MCF 10A (cell line): ENCODE results near the gene IGFL2. TPM values are rescaled to one million over a fixed set of nuclear protein-coding genes. Genes with fewer than 3 reads are reported as not detected.

Experiments
- BruUV-seq: library from RNA; stranded (reverse); fragments of 400-500 nt; replicated peaks from 2 replicates; lab custom pipeline; 2021; lab: Mats Ljungman, UMichigan
- CTCF ChIA-PET: fragments of 300-600 bp; sonication (Branson Sonifier 250); formaldehyde crosslinking; extraction: SDS; loops from one replicate; lab custom pipeline; 2021; ENCODE audit warnings: antibody characterized with exemption, inconsistent platforms; lab: Yijun Ruan, JAX
- POLR2A ChIA-PET: fragments of 300-600, 350-650 bp; sonication (Branson Sonifier 250); formaldehyde crosslinking; extraction: SDS; loops from one replicate; lab custom pipeline; 2020; ENCODE audit warnings: antibody characterized with exemption, inconsistent platforms; lab: Yijun Ruan, JAX
- DNase-seq: peaks from one replicate; pipeline ENCODE4 v3.0.0-alpha.2; 2018; ENCODE audit not compliant: unreplicated experiment
- H3K27ac Mint-ChIP-seq: one replicate; pipeline ENCODE4 v1.8.0; 2022; ENCODE audit warnings: mild to moderate bottlenecking, low read depth, mixed read lengths; ENCODE audit not compliant: unreplicated experiment
- H3K27me3 Mint-ChIP-seq: one replicate; pipeline ENCODE4 v1.8.0; 2022; ENCODE audit warnings: mixed read lengths; ENCODE audit not compliant: insufficient read depth, unreplicated experiment
- H3K36me3 Mint-ChIP-seq: one replicate; pipeline ENCODE4 v1.8.0; 2022; ENCODE audit warnings: mild to moderate bottlenecking, moderate library complexity, mixed read lengths; ENCODE audit not compliant: insufficient read depth, unreplicated experiment
- H3K4me1 Mint-ChIP-seq: one replicate; pipeline ENCODE4 v1.8.0; 2022; ENCODE audit warnings: mixed read lengths; ENCODE audit not compliant: insufficient read depth, unreplicated experiment
- H3K4me3 Mint-ChIP-seq: one replicate; pipeline ENCODE4 v1.8.0; 2022; ENCODE audit warnings: mild to moderate bottlenecking, moderate library complexity, mixed read lengths; ENCODE audit not compliant: unreplicated experiment
- H3K9me3 Mint-ChIP-seq: one replicate; pipeline ENCODE4 v1.8.0; 2022; ENCODE audit warnings: mixed read lengths; ENCODE audit not compliant: unreplicated experiment
- intact Hi-C: fragments of 100-400 bp; cut with micrococcal nuclease; formaldehyde crosslinking; loops from 2 replicates; pipeline ENCODE4 v1.14.1; 2022
- total RNA-seq: library from RNA; stranded (reverse); gene quantifications from 2 replicates; pipeline ENCODE4 v1.2.3, GENCODE V29; 2022
- TF ChIP-seq, protein P1 (sequence below): fragments of 200-600 bp; IDR thresholded peaks from one replicate; pipeline ENCODE4 v1.8.0; 2022; ENCODE audit warnings: antibody characterized with exemption, mild to moderate bottlenecking; ENCODE audit not compliant: unreplicated experiment

The IGFL2 gene
- total RNA-seq, 1 experiment from 2014 or later: 1.3 TPM

DNA sequence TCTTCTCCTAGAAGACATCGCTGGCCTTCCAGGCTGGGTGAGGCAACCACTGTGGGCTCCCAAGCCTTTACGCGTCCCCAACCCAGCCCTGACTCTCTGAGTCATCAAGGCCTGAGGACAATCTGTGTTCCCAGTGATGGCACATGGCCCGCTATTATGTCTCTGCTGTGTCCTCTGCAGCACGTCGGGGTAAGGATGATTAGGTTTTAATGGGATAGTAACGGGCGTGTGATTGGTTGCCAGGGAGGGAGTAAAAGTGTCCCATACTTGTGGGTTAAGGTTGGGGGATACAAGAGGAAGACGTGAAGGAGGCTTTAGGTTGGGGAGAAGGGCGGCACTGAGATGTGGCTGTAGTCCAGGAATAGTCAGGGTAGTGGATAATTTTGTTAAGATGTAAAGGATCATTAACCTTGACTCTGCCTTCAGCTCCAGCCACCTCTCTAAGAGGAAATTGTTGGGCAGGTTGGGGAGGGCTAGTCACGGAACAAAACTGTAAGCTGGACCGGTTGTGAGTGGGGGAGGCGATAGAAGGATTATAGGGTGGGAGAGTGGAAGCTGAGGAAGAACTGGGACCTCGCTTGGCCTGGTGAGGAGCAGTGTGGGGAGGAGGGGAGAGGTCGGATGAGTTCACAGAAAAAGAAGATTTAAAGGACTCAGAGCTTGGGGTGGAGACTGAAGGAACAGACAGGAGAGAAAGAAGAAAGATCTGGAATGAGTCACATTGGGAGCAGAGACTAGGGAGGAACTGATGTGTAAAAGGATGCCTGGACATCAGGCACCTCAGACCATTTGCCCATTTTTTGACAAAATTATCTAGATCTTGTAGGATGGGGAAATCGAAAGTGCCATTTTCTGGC is 53.6 kb downstream of the IGFL2 start:
- TF ChIP-seq, protein P1, sequence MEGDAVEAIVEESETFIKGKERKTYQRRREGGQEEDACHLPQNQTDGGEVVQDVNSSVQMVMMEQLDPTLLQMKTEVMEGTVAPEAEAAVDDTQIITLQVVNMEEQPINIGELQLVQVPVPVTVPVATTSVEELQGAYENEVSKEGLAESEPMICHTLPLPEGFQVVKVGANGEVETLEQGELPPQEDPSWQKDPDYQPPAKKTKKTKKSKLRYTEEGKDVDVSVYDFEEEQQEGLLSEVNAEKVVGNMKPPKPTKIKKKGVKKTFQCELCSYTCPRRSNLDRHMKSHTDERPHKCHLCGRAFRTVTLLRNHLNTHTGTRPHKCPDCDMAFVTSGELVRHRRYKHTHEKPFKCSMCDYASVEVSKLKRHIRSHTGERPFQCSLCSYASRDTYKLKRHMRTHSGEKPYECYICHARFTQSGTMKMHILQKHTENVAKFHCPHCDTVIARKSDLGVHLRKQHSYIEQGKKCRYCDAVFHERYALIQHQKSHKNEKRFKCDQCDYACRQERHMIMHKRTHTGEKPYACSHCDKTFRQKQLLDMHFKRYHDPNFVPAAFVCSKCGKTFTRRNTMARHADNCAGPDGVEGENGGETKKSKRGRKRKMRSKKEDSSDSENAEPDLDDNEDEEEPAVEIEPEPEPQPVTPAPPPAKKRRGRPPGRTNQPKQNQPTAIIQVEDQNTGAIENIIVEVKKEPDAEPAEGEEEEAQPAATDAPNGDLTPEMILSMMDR: no peak
- BruUV-seq: no TSS peak
- H3K4me1 Mint-ChIP-seq: peaks cover 67% of the 10 kb centered on the region
- intact Hi-C loops: no loop called here
- no peaks in the 10 kb centered on the region for H3K27me3 Mint-ChIP-seq
- no peaks in the 10 kb centered on the region for H3K36me3 Mint-ChIP-seq
- peak; percentile 75 for DNase-seq
- ChIA-PET CTCF (interaction anchor here (0.6 to 1.7 kb wide), 4 partner anchors 63 to 129 kb away, joined by 3 to 5 read pairs (median 3); no protein-coding TSS in a partner anchor), POLR2A (interaction anchor here (0.7 to 1.3 kb wide), 5 partner anchors 8 to 40 kb away, joined by 3 to 5 read pairs (median 3); no protein-coding TSS in a partner anchor)
- H3K4me3 Mint-ChIP-seq: peak overlapping the region; percentile 52
- H3K9me3 Mint-ChIP-seq: no peaks in the 10 kb centered on the region
- peak overlapping the region; percentile 29 for H3K27ac Mint-ChIP-seq

DNA sequence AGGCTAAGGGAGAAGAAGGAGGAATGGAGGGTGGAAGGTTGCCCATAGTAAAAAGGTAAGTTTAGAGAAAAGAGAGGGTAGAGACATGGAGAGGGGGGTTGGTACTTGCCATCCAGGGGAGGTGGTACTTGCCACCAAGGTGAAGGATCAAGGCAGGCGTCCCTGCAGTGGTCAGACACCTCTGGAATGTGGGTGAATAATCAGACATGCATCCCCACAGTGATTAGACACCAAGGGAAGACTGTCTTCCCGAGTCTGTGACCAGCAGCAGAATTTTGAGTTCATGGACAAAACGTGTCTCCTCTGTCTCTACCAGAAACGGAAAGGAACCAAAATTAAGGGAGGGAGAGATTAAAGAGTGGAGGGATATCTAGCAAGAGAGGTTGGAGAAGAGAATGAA is 54.4 kb downstream of the IGFL2 start:
- Mint-ChIP-seq H3K27me3 (no peaks in the 10 kb centered on the region), H3K27ac (peak overlapping the region; percentile 29), H3K4me1 (peaks cover 60% of the 10 kb centered on the region), H3K36me3 (no peaks in the 10 kb centered on the region), H3K4me3 (peak overlapping the region; percentile 52), H3K9me3 (no peaks in the 10 kb centered on the region)
- TSS peak; percentile 62 for BruUV-seq
- DNase-seq: no peak
- CTCF ChIA-PET: interaction anchor here (0.8 kb wide), 1 partner anchor 62 kb away, joined by 3 read pairs; no protein-coding TSS in a partner anchor
- POLR2A ChIA-PET: interaction anchor here (1.2 kb wide), 1 partner anchor 9 kb away, joined by 5 read pairs; no protein-coding TSS in a partner anchor
- intact Hi-C loops: no loop called here
- TF ChIP-seq, protein P1: no peak

DNA sequence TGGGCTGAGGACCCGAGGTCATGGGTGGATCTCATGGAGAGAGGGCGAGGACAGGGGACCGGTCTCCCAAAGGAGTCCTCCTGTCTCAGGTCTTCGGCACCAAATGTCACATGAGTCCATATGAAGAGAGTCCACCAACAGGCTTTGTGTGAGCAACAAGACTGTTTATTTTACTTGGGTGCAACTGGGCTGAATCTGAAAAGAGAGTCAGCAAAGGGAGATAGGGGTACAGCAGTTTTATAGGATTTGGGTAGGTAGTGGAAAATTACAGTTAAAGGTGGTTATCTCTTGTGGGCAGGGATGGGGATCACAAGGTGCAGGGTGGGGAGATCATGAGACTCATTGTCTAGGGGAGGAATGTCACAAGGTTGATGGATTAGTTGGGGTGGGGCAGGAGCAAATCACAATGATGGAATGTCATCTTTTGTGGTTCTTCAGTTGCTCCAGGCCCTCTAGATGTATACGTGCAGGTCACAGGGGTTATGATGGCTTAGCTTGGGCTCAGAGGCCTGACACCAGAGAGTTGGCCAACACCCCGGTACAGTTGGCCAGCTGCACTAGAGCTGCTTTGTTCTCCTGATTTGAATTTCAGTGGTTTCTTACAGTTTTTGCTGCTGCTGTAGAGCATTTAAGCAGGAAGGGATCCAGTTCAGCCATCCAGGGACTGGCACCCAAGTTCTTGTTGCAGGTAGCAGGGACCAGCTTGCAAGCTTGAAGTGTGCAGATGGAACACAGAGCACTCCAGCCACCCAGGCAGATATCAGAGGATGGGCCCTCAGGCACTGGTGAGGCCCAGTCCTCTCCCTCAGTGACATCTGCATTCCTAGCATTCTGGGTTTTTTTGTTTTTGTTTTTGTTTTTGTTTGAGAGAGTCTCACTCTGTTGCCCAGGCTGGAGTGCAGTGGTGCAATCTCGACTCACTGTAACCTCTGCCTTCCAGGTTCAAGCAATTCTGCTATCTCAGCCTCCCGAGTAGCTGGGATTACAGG is 55.1 kb downstream of the IGFL2 start:
- TF ChIP-seq, protein P1: no peak
- no peak for DNase-seq
- Mint-ChIP-seq H3K36me3 (no peaks in the 10 kb centered on the region), H3K27me3 (no peaks in the 10 kb centered on the region), H3K4me1 (peaks cover 52% of the 10 kb centered on the region), H3K9me3 (no peaks in the 10 kb centered on the region), H3K4me3 (peak overlapping the region; percentile 52), H3K27ac (peak overlapping the region; percentile 29)
- intact Hi-C loops: no loop called here
- CTCF ChIA-PET: interaction anchor here (0.5 to 0.9 kb wide), 3 partner anchors 14 to 192 kb away, joined by 3 to 4 read pairs (median 3); no protein-coding TSS in a partner anchor
- POLR2A ChIA-PET: interaction anchor here (0.6 to 4.1 kb wide), 2 partner anchors 10 to 133 kb away, joined by 3 to 32 read pairs; no protein-coding TSS in a partner anchor
- no TSS peak for BruUV-seq
